Kidney (tissue), 14 donors: ENCODE results near the gene NAA40. TPM values are rescaled to one million over a fixed set of nuclear protein-coding genes. Genes with fewer than 3 reads are reported as not detected.

ENCODE experiments used
- DNase-seq, 5 donors: peaks; one replicate each; pipeline ENCODE4 v3.0.0-alpha.2; 2013 to 2020
- FAIRE-seq: peaks from 2 replicates; lab custom pipeline; 2012; peaks lifted over from hg19 to GRCh38; lab: Jason Lieb, UNC
- H3K27ac ChIP-seq, 2 donors: one replicate each; pipeline ENCODE4 v1.7.0; 2013; ENCODE audit warnings: low read depth in 2 of 2, low read length in 2 of 2, inconsistent platforms in 1 of 2
- H3K27me3 ChIP-seq: one replicate; pipeline ENCODE4 v1.7.1; 2013; ENCODE audit warnings: low read length, inconsistent platforms; ENCODE audit not compliant: control insufficient read depth, insufficient read depth
- H3K36me3 ChIP-seq, 3 donors: one replicate each; pipeline versions ENCODE4 v1.7.0 to v1.7.1; 2013; ENCODE audit warnings: low read length in 3 of 3, control low read depth in 1 of 3, inconsistent platforms in 1 of 3; ENCODE audit not compliant: insufficient read depth in 3 of 3, control insufficient read depth in 2 of 3
- H3K4me1 ChIP-seq, 3 donors: one replicate each; pipeline versions ENCODE4 v1.7.0 to v1.7.1; 2013; ENCODE audit warnings: low read length in 3 of 3, inconsistent platforms in 1 of 3, low read depth in 1 of 3; ENCODE audit not compliant: control insufficient read depth in 2 of 3, insufficient read depth in 2 of 3
- H3K4me3 ChIP-seq, 3 donors: one replicate each; pipeline versions ENCODE4 v1.7.0 to v1.8.1; 2013; ENCODE audit warnings: low read length in 3 of 3, control low read depth in 1 of 3, inconsistent platforms in 1 of 3
- H3K9ac ChIP-seq, 3 donors: one replicate each; pipeline versions ENCODE4 v1.7.0 to v1.7.1; 2013; ENCODE audit warnings: low read length in 3 of 3, control low read depth in 1 of 3, inconsistent platforms in 1 of 3
- H3K9me3 ChIP-seq, 3 donors: one replicate each; pipeline versions ENCODE4 v1.7.0 to v1.7.1; 2013; ENCODE audit warnings: low read length in 3 of 3, control low read depth in 1 of 3, inconsistent platforms in 1 of 3; ENCODE audit not compliant: control insufficient read depth in 2 of 3, insufficient read depth in 1 of 3
- intact Hi-C: fragments of 100-400 bp; cut with DNase I; formaldehyde crosslinking; loops from one replicate; pipeline ENCODE4 v1.11.1; 2022
- polyA plus RNA-seq: library from polyadenylated mRNA; stranded (reverse); fragments of 350-450 nt; fragmentation: Illumina TruSeq; extraction: RNeasy Lipid Tissue Mini Kit (QIAGEN cat#74804); gene quantifications from one replicate; pipeline ENCODE4 v1.2.3, GENCODE V29; 2014; ENCODE audit warnings: low read depth, low replicate concordance; ENCODE audit not compliant: insufficient read depth
- total RNA-seq: library from RNA; stranded (reverse); fragmentation: NEBNext Ultra II Directional; extraction: Animal tissue kit (Norgen Biotek cat#: 25700); gene quantifications from one replicate; pipeline ENCODE4 v1.2.1, GENCODE V29; 2021
- TF ChIP-seq, protein P1 (sequence below): IDR thresholded peaks from 3 replicates; pipeline ENCODE4 v1.5.1; 2012; ENCODE audit warnings: mild to moderate bottlenecking, moderate library complexity, borderline replicate concordance; ENCODE audit not compliant: insufficient read depth; ENCODE audit errors: extremely low read depth
- donor health status: control.
- donor health status: control.
- donor health status: control.
- donor health status: control.
- donor health status: control.
- donor health status: DM: yes; HTN: yes; CAD: no.
- donor health status: Normal renal cell carcinoma (clear cell type).

The NAA40 gene
- total and polyA plus RNA-seq, 2 donors from 2014 or later = 11.8 to 27.2 TPM

DNA sequence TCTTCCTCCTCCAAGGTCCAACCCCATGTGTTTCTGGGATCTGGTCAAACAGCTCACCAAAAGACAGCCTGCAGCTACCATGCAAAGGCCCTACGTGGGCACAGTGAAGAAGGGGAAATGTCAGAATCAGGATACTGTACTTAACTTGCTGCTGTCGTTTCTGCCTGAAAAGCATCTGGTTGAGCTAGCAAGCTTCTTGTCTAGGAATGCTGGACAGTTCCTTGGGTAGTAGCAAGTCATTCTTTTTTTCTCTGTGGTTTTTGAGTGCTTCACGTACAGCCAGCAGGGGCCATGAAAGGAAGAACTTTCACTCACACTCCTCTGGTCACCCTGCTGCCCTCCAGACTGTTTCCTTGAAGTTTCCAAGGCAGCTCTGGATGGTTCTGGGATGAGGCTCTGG lies 46.6 kb upstream of the NAA40 start:
- DNase-seq (no peak), FAIRE-seq (no peak)
- peaks cover 2 to 39% (median 31%) of the 10 kb centered on the region in 3 donors for H3K4me1 ChIP-seq
- H3K4me3 ChIP-seq = no peak overlapping the region
- no peaks in the 10 kb centered on the region for H3K27me3 ChIP-seq
- H3K9me3 ChIP-seq = no peaks in the 10 kb centered on the region
- intact Hi-C loops = no loop called here
- H3K9ac ChIP-seq = no peak overlapping the region
- TF ChIP-seq, protein P1, sequence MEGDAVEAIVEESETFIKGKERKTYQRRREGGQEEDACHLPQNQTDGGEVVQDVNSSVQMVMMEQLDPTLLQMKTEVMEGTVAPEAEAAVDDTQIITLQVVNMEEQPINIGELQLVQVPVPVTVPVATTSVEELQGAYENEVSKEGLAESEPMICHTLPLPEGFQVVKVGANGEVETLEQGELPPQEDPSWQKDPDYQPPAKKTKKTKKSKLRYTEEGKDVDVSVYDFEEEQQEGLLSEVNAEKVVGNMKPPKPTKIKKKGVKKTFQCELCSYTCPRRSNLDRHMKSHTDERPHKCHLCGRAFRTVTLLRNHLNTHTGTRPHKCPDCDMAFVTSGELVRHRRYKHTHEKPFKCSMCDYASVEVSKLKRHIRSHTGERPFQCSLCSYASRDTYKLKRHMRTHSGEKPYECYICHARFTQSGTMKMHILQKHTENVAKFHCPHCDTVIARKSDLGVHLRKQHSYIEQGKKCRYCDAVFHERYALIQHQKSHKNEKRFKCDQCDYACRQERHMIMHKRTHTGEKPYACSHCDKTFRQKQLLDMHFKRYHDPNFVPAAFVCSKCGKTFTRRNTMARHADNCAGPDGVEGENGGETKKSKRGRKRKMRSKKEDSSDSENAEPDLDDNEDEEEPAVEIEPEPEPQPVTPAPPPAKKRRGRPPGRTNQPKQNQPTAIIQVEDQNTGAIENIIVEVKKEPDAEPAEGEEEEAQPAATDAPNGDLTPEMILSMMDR = no peak
- no peak overlapping the region for H3K27ac ChIP-seq
- H3K36me3 ChIP-seq = peaks cover 3 to 21% (median 17%) of the 10 kb centered on the region in 3 donors

DNA sequence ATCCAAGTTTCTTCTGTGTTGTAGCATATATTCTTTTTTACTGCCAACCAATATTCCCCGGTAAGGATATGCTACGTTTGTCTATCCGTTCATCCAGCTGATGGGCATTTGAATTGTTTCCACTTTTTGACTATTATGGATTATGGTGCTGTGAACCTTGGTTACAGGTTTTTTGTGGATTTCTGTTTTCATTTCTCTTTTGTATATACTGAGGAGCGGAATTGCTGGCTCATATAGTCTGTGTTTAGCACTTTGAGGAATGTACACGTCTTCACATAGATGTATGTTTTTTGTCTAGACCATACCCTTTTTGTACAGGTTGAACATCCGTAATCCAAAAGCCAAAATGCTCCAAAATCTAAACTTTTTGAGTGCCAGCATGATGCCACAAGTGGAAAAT lies 45.4 kb upstream of the NAA40 start:
- TF ChIP-seq, protein P1 = no peak
- intact Hi-C loops = no loop called here
- FAIRE-seq = no peak
- H3K27ac ChIP-seq = no peak overlapping the region
- peaks cover 5 to 33% (median 21%) of the 10 kb centered on the region in 3 donors for H3K36me3 ChIP-seq
- no peak overlapping the region for H3K9ac ChIP-seq
- H3K4me3 ChIP-seq = no peak overlapping the region
- peaks cover 0 to 28% (median 21%) of the 10 kb centered on the region in 3 donors for H3K4me1 ChIP-seq
- no peak for DNase-seq
- no peaks in the 10 kb centered on the region for H3K9me3 ChIP-seq
- no peaks in the 10 kb centered on the region for H3K27me3 ChIP-seq

DNA sequence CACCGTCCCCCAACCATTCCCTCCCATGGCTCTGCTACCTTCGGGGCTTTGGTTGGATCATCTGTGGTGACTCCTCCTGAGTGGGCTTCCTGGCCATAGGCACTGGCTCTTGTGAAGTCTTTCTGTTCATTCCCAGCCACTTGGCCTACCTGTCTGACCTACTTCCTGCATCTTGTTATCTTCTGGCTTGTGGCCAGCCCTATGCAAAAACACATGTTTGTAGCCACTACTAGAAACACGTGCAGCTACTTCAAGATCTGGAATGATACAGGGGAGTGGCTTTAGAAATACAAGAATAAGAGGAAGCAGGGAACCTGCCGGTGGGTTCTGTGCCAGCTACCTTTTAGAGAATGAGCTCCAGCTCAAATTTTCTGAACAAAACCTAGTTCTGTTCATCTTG lies 42.7 kb upstream of the NAA40 start:
- FAIRE-seq (no peak), DNase-seq (peak in 1 of 5 donors; percentile 40)
- Histone ChIP-seq H3K4me1 (peaks cover 0 to 4% (median 0%) of the 10 kb centered on the region in 3 donors), H3K27me3 (no peaks in the 10 kb centered on the region), H3K36me3 (peaks cover 10 to 60% (median 40%) of the 10 kb centered on the region in 3 donors), H3K4me3 (no peak overlapping the region), H3K9ac (no peak overlapping the region), H3K27ac (no peak overlapping the region), H3K9me3 (no peaks in the 10 kb centered on the region)
- TF ChIP-seq, protein P1 = no peak
- intact Hi-C loops = no loop called here
